Smooth muscle cell of the brain vasculature (primary cell): ENCODE results near the gene SMIM5.
"Not testable (repeated sequence)": the region's sequence is repeated elsewhere in the genome, so short reads cannot be mapped to it uniquely, and the experiment has no call there.

ENCODE experiments used
- DNase-seq: peaks from one replicate; pipeline ENCODE4 v3.0.0-alpha.2; 2012; ENCODE audit warnings: low read depth, low spot score

Gene SMIM5

GRCh38 chr17:75624714-75625345 is 8.4 kb upstream of the SMIM5 start:
- no peak for DNase-seq

GRCh38 chr17:75625813-75626486 is 7.3 kb upstream of the SMIM5 start:
- no peak for DNase-seq

DNA sequence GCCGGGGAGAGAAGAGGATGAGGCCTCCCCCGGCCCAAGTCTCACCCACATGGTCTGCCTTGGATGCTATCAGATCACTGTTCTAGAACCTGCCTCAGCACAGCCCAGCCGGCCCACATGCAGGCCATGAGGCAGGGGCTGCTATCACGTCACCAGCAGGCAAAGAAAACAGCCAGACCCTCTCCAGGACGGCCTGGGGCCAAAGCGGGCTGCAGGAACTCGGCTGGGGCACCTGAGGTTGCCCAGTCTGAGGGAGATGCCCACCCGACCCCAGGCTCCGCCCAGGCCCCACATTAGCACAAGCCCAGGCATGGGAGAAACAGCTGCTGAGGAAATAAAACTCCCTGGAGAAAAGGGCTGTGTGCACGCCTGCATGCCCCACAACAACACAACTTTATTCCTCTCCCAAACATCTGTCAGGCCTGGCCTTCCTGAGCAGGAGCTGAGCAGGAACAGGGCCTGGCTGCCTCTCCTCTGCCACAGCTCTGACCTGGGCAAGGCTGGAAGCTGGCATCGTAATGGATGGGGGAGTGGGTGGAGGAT is 6.7 kb upstream of the SMIM5 start:
- DNase-seq: no peak

DNA sequence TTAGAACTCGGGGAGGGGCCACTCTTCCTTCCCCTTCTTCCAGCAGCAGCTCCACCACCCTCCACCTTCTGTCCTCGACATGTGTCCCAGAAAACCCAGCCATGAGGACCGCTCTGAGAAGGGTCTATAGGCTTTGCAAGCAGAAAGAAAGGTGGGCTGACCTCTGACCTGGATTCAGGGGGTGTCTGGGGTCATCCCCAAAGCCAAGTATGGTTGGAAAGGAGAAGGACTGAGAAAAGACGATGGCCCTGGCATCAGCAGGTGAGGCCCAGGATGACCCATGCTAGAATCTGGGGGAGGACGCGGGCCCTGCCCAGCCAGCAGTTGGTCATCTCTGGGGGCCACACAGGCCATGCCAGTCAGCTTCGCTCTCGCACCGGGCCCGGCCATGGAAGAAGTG is 6.1 kb upstream of the SMIM5 start:
- DNase-seq: no peak

- no peak for DNase-seq
Measured at GRCh38 chr17:75628425-75628824, 4.8 kb upstream of the SMIM5 start.

GRCh38 chr17:75629157-75629556 is 4.1 kb upstream of the SMIM5 start:
- DNase-seq: no peak

- DNase-seq: no peak
Measured at GRCh38 chr17:75630071-75630917, 2.9 kb upstream of the SMIM5 start.

- no peak for DNase-seq
Measured at GRCh38 chr17:75631353-75631752, 1.9 kb upstream of the SMIM5 start.

GRCh38 chr17:75632428-75632827 is 806 bp upstream of the SMIM5 start:
- DNase-seq: no peak

- peak; percentile 88 for DNase-seq
Measured at GRCh38 chr17:75633486-75634375, 497 bp downstream of the SMIM5 start.

- DNase-seq: no peak
Measured at GRCh38 chr17:75634376-75634740, 1.1 kb downstream of the SMIM5 start.

- no peak for DNase-seq
Measured at GRCh38 chr17:75634754-75635609, 1.7 kb downstream of the SMIM5 start.

DNA sequence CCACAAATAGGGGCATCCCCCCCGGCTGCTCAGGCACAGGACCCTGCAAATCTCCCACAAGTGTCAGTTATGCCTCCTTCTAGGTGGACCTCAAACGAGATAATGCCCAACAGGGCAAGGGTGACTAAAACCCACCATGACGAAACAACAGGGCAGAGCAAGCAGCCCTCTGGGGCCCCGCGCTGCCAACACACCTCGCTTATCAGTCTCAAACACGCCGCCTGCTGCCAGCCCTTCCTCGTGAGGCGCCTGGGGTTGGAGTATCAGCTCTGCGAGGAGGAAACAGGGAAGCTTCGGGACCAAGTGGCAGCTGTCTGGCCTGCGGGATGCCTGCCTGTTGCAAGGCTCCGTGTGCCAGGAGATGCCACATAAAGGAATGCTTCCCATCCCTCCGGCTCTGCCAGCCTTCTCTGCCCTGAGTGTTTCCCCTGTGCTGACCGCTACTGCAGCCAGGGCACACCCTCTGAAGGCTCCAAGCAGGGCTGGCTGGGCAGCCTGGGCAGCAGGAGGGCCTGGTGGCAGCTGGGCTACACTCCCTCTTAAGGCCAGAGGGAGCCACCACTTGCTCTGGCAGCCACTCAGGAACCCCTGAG is 2.5 kb downstream of the SMIM5 start:
- no peak for DNase-seq

DNA sequence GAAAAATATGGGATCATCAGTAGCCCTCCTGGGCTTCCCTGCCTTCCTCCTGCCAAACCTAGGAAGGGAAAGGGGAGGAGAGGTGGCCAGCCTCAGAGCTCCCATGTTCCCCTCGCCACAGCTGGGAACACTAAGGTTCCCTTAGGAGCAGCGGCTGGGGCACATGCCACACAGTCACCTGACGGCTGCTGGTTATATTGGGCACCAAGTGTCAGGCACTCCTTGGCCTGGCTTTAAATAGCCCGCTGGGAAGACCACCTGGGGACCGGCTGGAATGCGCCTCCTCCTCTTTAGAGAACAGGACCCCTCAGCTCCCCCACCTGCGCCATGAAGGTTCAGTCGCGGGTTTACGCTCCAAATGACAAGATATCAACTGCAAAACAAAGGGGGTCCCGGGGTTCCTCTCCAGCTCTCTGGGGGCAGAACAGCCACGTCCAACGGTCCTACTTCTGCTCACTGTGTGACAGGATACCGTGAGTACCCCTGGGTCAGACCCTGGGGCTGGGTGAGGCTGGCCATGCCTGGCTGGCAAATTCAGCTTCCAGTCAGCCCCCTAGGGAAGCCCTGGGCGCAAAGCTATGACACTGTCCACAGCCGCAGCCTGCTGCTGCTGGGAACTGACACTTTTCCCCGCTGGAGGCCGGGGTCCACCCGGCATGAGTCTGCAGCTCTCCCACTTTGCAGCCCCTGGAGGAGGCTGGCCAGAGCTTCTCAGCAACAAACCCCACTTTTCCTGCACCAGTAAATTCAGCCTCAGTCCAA is 3.3 kb downstream of the SMIM5 start:
- no peak for DNase-seq

DNA sequence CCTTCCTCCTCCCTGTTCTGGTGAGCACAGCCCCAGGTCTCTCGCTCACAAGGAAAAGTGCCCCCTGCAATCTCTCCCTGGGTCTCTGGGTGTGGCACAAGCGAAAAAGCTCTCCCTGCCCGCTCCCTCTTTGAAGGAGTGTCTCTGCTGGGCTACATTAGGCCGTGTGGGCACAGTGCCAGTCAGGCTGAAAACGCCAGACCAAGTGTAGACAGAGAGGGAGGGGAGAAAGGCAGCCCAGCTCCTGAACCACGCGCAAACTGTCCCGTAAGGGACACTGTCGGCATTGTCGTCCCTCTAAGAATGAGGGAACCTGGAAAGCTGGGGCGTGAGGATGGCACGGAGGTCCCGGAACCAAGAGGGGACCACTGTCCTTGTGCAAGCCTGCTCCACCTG is 3.9 kb downstream of the SMIM5 start:
- no peak for DNase-seq

DNA sequence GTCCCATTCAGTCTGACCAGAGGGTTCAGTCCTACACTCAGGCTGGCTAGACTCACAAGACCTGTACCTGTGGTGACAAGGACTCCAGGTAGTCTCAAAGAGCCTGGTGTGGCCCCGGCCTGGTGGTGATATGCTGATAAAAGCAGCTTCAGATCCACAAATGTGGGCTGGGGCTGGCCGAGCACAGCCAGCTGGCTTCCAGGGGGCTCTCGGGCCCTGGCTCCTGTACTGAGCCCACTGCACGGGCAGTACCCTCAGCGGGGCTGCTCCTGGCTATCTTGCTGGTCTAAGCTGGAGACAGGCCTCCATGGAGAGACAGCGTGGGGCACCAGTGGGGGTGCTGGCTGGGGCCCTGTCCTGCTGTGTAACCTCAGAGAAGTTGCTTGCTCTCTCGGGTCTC is 4.3 kb downstream of the SMIM5 start:
- no peak for DNase-seq

GRCh38 chr17:75638039-75638438 is 4.8 kb downstream of the SMIM5 start:
- DNase-seq: not testable (repeated sequence)

DNA sequence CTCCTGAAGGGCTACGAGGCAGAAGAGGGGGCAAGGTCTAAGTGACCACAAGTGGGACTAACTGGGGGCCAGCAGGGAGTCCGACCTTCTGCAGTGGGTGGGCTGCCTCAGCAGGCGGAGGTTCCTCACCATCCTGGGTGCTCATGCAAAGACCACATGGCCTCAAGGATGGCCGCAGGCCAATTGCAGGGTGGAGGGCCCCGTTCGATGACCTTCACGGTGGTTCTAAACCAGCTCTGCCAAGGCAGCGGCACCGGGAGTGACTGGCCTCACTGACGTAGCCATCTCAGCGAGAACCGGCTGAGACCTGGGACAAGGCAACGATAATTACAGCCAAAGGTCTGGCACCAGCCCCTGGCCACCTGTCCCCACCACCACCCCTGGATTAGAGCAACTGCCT is 5.7 kb downstream of the SMIM5 start:
- DNase-seq: no peak

GRCh38 chr17:75639327-75639726 is 6.1 kb downstream of the SMIM5 start:
- DNase-seq: no peak
